Activated T-cell treated with anti-CD3 and anti-CD28 coated beads for 1 hour (primary cell): ENCODE data around the gene MRPL22.
"Not testable (repeated sequence)": the region's sequence is repeated elsewhere in the genome, so short reads cannot be mapped to it uniquely, and the experiment has no call there.

Experiments used
- DNase-seq: peaks from one replicate; pipeline ENCODE4 v3.0.0-alpha.2; 2020; ENCODE audit warnings: low read depth

MRPL22 gene

DNA sequence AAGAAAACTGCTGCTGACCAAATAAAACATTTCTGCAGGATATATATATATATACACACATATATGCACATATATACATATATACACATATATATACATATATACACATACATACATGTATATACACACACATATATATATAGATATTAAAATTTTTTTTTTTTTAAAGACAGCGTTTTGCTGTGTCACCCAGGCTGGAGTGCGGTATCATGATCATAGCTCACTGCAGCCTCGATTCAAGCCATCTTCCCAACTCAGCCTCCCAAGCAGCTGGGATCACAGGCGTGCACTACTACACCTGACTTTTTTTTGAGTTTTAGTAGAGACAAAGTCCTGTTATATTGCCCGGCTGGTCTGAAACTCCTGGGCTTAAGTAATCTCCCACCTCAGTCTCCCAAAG lies 2.7 kb downstream of the MRPL22 start:
- DNase-seq = no peak

- DNase-seq = no peak
Observed at GRCh38 chr5:154944716-154945115, 3.8 kb downstream of the MRPL22 start.

DNA sequence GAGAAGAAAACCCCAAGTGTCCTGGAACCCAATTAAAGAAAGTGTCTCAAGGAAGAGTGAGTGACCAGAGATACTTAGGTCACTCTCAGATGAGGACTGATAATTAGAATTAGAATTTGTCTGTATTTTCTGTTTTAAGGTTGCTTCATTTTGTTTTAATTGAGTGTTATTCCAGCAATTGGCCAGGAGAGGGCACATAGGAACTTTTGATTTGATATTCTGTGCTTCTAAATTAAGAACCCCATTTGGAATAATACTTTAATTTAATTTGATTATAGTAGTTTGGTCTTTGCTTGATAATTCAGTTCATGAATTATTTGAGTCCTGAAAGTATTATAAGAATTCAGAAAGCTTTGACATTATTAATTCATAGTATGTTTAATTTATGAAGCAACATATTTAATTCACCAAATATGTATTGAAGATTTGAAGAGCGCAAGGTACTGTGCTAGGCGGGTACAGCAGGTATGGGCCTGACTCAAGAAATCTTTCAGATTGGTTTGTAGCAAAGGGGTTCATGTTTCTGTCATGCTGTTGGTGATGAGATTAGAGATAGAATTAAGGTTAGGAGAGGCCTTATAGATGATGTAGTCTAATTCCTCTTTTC lies 4.9 kb downstream of the MRPL22 start:
- DNase-seq = no peak

DNA sequence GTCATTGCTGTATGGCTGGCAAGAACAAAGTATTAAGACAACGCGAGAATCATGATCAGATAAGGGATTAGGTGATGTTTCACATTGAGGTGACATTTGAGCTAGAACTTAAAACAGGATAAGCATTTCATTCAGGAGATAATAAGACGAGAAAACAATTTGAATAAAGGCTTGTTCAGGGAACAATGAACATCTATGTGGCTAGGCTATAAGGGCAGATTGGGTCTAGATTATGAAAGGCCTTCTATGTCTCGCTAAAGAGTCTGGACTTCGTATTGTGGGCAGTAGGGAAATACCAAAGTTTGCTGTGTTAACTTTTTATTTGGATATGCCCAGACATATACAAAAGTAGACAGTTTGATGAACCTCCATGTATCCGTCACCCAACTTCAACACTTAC lies 6.9 kb downstream of the MRPL22 start:
- DNase-seq = no peak

DNA sequence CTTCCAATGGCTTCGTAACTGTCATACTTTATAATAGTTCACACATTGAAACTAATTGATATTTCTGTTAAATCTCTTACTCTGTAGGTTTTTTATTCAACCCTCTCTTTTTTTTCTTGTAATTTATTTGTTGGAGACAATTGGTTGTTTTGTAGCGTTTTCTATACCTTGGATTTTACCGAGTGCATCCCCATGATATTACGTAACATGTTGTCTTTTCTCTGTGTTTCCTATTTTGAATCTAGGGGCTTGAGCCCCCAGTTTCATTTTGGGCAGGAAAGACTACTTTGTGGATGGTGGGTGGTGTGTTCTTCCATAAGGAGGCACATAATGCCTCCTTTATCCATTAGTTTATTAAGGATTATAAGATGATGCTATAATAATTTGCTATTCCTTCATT lies 7.4 kb downstream of the MRPL22 start:
- no peak for DNase-seq

- DNase-seq = no peak
Observed at GRCh38 chr5:154949781-154950180, 8.9 kb downstream of the MRPL22 start.

GRCh38 chr5:154956712-154957111 lies 15.8 kb downstream of the MRPL22 start:
- no peak for DNase-seq

DNA sequence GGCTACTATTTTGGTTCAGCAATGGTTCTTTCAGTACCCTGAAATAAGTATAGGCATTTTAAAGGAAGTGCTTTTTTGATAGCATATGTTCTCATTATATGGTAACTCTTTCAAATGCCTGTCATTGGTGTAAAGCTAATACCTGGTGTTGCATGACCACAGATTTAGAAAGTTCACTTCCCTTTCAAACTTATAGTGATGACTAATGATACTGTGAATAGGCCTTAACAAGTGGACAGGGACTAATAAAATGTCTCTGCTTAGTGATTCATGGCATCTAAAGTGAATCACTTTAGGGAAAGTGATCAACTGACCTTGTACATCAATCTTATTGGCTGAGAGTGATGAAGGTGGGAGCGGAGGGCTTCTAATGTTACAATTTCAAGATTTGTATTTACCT lies 21.6 kb downstream of the MRPL22 start:
- DNase-seq = no peak

GRCh38 chr5:154966081-154966841 lies 25.4 kb downstream of the MRPL22 start:
- DNase-seq = no peak

DNA sequence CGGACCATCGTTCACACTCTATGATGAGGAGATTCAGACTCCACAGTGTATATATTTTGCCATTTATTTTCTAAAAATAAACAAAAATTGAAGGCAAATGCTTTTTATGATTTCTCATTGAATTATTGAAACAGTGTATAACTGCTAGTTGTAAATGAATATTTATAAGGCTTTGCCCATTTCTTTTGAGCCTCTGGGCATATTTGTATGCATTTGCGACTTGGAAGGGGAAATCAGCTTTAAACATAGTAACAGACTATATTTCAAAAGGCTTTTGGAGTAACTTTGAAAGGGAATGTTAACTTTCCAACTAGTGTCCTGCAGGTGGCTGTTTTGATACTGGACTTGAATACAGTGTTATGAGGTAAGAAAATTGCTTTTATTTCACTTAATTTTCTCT lies 26.0 kb downstream of the MRPL22 start:
- DNase-seq = no peak

DNA sequence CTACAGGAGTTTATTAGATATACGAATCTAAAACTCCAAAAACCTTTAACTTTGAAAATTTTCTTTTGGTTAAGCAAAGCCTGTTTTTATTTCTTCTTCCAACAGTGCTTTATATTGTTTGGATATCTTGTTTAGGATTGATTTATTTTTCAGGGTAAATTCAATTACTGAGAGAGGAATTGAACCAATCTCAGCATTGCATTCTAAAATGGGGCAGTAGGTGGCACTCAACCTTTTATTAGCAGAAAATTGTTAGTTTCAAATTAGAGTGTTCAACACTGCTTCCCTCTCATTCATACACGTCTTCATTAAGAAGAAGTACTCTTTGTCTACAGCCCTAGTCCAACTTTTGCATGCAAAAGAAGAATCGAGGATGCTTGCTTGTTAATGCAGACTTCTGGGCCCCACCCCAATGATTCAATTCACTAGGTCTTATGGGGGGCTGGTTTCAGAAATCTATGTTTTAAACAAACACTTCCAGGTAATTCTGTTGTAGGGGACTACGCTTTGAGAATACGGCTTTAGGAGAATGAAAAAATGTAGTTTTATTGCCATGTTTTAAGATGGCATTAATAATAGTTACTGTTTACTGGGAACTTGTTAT lies 26.6 kb downstream of the MRPL22 start:
- no peak for DNase-seq

DNA sequence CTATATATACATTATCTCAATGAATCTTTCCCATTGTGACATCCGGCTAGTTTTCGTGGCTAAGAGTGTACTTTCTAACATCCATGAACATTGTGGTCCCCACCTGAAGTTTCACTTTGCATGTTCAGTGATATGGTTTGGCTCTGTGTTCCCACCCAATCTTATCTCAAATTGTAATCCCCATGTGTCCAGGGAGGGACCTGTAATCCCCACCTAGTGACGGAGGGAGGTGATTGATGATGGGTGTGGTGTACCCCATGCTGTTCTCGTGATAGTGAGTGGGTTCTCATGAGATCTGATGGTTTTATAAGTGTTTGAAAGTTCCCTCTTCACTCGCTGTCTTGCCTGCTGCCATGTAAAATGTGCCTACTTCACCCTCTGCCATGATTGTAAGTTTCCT lies 28.1 kb downstream of the MRPL22 start:
- no peak for DNase-seq

- DNase-seq = no peak
Observed at GRCh38 chr5:154970759-154971158, 29.9 kb downstream of the MRPL22 start.

DNA sequence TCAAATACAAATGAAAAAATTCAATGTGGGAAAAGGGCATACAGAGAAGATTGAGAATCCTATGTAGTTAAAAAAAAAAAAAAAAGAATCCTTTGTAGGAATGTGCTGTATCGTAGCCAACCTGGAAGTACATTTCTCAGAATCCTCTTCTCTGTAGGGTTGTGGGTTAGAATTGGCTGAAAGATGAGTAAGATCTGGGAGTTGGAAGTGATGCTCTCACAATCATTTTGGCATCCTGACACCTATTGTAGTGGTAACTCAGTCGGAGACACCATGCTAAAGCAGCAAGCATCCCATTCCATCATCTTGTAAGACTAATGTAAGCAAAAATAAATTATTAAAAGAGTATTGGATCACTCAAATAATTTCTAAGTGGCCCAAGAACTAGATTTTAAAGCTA lies 30.6 kb downstream of the MRPL22 start:
- DNase-seq = no peak

GRCh38 chr5:154972476-154973080 lies 31.7 kb downstream of the MRPL22 start:
- DNase-seq = no peak

DNA sequence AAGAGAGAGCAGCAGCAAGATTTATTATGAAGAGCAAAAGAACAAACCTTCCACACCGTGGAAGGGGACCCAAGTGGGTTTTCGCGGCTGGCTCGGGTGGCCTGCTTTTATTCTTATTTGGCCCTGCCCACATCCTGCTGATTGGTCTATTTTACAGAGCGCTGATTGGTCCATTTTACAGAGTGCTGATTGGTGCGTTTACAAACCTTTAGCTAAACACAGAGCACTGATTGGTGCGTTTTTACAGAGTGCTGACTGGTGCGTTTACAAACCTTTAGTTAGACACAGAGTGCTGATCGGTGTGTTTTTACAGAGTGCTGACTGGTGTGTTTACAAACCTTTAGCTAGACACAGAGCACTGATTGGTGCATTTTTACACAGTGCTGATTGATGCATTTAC lies 35.2 kb downstream of the MRPL22 start:
- not testable (repeated sequence) for DNase-seq

DNA sequence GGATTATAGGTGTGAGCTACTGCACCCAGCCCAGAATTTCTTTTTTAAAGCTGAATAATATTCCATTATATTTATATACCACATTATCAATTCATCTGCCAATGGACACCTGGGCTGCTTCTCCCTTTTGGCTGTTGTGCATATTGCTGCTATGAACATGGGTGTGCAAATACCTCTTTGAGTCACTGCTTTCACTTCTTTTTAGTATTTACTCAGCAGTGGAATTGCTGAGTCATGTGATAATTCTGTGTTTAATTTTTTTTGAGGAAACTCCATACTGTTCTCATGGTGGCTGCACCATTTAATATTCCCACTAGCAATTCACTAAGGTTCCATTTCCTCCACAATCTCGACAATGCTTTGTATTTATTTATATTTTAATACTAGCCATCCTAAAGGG lies 36.5 kb downstream of the MRPL22 start:
- no peak for DNase-seq

DNA sequence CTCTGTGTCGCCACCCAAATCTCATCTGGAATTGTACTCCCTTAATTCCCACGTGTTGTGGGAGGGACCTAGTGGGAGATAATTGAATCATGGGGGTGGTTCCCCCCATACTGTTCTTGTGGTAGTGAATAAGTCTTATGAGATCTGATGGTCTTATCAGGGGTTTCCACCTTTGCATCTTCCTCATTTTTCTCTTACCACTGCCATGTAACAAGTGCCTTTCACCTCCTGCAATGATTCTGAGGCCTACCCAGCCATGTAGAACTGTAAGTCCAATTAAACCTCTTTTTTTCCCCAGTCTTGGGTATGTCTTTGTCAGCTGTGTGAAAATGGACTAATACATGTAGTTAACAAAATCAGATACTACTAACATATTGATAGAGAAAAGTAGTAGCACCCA lies 37.4 kb downstream of the MRPL22 start:
- DNase-seq = not testable (repeated sequence)

- DNase-seq = no peak
Observed at GRCh38 chr5:154984946-154985516, 44.2 kb downstream of the MRPL22 start.

GRCh38 chr5:154986151-154986550 lies 45.3 kb downstream of the MRPL22 start:
- DNase-seq = no peak

DNA sequence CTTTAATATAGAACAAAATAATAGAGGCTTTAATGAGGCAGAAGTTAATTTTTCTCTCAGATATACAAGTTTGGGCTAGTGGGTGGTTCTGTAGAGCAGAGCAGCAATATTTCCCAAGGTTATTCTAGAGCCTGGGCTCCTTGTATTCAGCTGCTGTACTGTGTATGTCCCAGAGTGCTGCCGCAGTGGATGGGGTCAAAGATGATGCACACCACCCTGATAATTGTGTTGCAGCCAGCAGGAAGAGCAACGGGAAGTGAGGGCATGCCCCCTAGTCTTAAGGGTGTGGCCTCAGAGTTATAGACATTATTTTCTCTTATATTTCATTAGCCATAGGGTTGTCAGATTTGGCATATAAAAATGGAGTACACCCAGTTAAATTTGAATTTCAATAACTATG lies 48.8 kb downstream of the MRPL22 start:
- no peak for DNase-seq

GRCh38 chr5:154993461-154993860 lies 52.6 kb downstream of the MRPL22 start:
- no peak for DNase-seq

DNA sequence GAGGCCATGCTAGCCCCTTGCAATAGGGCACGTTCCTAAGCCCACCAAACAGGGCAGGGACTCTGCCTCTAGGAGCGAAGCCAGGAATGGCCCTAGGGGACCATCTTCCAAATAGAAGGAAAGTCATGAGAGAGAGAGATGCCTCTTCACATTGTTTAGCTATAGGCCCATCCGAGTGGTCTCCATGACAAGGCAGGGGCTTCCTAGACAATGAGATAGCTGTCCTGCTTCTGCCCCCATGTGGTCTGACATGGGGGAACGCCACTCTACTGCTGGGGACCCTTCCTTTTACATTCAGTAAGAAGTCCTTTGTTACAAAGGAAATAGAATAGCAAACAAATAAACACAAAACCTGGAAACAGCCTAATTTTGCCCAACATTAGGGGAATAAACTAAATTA lies 54.8 kb downstream of the MRPL22 start:
- no peak for DNase-seq
